Epithelial cell of esophagus (primary cell): ENCODE data around the gene IGFALS.

Experiments used
- DNase-seq: peaks from one replicate; pipeline ENCODE4 v3.0.0; 2010; ENCODE audit warnings: low read depth
- H3K4me3 ChIP-seq: 2 replicates; pipeline ENCODE4 v1.5.1; 2011; ENCODE audit warnings: mild to moderate bottlenecking, low read length, control low read depth
- CTCF ChIP-seq: IDR thresholded peaks from 2 replicates; pipeline ENCODE4 v1.5.1; 2011; ENCODE audit warnings: low read depth, mild to moderate bottlenecking, low read length, control low read depth, inconsistent platforms; ENCODE audit not compliant: insufficient read depth; ENCODE audit errors: missing control alignments

Gene IGFALS

GRCh38 chr16:1817716-1818115 is 24.2 kb upstream of the IGFALS start:
- TF ChIP-seq CTCF, result no peak
- no peak overlapping the region for H3K4me3 ChIP-seq

GRCh38 chr16:1817276-1817589 is 23.7 kb upstream of the IGFALS start:
- no peak for TF ChIP-seq CTCF

More at GRCh38 chr16:1817716-1818115, 24.2 kb upstream of the IGFALS start:
- DNase-seq, result no peak

GRCh38 chr16:1816396-1817275 is 23.1 kb upstream of the IGFALS start:
- no peak for TF ChIP-seq CTCF
- no peak overlapping the region for H3K4me3 ChIP-seq
- no peak for DNase-seq

More at GRCh38 chr16:1817276-1817589, 23.7 kb upstream of the IGFALS start:
- DNase-seq, result no peak
- H3K4me3 ChIP-seq, result no peak overlapping the region

- no peak overlapping the region for H3K4me3 ChIP-seq
- no peak for TF ChIP-seq CTCF
- DNase-seq, result no peak
Observed at GRCh38 chr16:1815461-1815860, 22.0 kb upstream of the IGFALS start.

GRCh38 chr16:1812732-1813163 is 19.2 kb upstream of the IGFALS start:
- peak; percentile 76 for TF ChIP-seq CTCF
- peak; percentile 80 for DNase-seq
- no peak overlapping the region for H3K4me3 ChIP-seq

- H3K4me3 ChIP-seq, result no peak overlapping the region
- TF ChIP-seq CTCF, result no peak
- DNase-seq, result no peak
Observed at GRCh38 chr16:1810536-1810935, 17.0 kb upstream of the IGFALS start.

- no peak for TF ChIP-seq CTCF
- no peak for DNase-seq
- H3K4me3 ChIP-seq, result no peak overlapping the region
Observed at GRCh38 chr16:1810106-1810505, 16.6 kb upstream of the IGFALS start.
